ENCODE results near the gene NEK7. TPM values are rescaled to one million over a fixed set of nuclear protein-coding genes. Genes with fewer than 3 reads are reported as not detected.

Gene NEK7
- total RNA-seq, 3 donors from 2014 or later: 82.3 to 187 (median 105) TPM

GRCh38 chr1:198359024-198359653 lies 202.3 kb downstream of the NEK7 start:
- H3K27ac ChIP-seq: no peak overlapping the region
- TF ChIP-seq POLR2AphosphoS5 (IDR thresholded peaks at IDR 0.05): no peak
- peak in 1 of 3 donors; percentile 26 for TF ChIP-seq CTCF (IDR thresholded peaks at IDR 0.05)
- H3K4me3 ChIP-seq: no peak overlapping the region
- no peaks in the 10 kb centered on the region for H3K36me3 ChIP-seq
- H3K27me3 ChIP-seq: no peaks in the 10 kb centered on the region
- intact Hi-C loops (cut with DNase I; ENCODE audit: low total_unique reads): no loop called here
- DNase-seq (ENCODE audit: low spot score in 2 of 2): no peak
- no peaks in the 10 kb centered on the region for H3K9me3 ChIP-seq
- no peaks in the 10 kb centered on the region for H3K4me1 ChIP-seq

- Histone ChIP-seq H3K27me3 (no peaks in the 10 kb centered on the region), H3K27ac (no peak overlapping the region), H3K36me3 (no peaks in the 10 kb centered on the region), H3K4me3 (no peak overlapping the region), H3K4me1 (no peaks in the 10 kb centered on the region), H3K9me3 (no peaks in the 10 kb centered on the region)
- no peak for DNase-seq (ENCODE audit: low spot score in 2 of 2)
- intact Hi-C loops (cut with DNase I; ENCODE audit: low total_unique reads): no loop called here
- TF ChIP-seq POLR2AphosphoS5 (IDR thresholded peaks at IDR 0.05): no peak
- no peak for TF ChIP-seq CTCF (IDR thresholded peaks at IDR 0.05)
- TF ChIP-seq POLR2A (IDR thresholded peaks at IDR 0.05): no peak
These were observed 203.5 kb downstream of the NEK7 start for GRCh38 chr1:198360208-198360729.

GRCh38 chr1:198361237-198361767 lies 204.5 kb downstream of the NEK7 start:
- H3K4me1 ChIP-seq: no peaks in the 10 kb centered on the region
- no peak for TF ChIP-seq POLR2AphosphoS5 (IDR thresholded peaks at IDR 0.05)
- TF ChIP-seq CTCF (IDR thresholded peaks at IDR 0.05): no peak
- TF ChIP-seq POLR2A (IDR thresholded peaks at IDR 0.05): no peak
- H3K27me3 ChIP-seq: no peaks in the 10 kb centered on the region
- no peak overlapping the region for H3K4me3 ChIP-seq
- H3K9me3 ChIP-seq: no peaks in the 10 kb centered on the region
- DNase-seq (ENCODE audit: low spot score in 2 of 2): no peak
- intact Hi-C loops (cut with DNase I; ENCODE audit: low total_unique reads): no loop called here
- H3K27ac ChIP-seq: no peak overlapping the region
- no peaks in the 10 kb centered on the region for H3K36me3 ChIP-seq

GRCh38 chr1:198363625-198364151 lies 206.9 kb downstream of the NEK7 start:
- Histone ChIP-seq H3K4me1 (no peaks in the 10 kb centered on the region), H3K27me3 (no peaks in the 10 kb centered on the region), H3K9me3 (no peaks in the 10 kb centered on the region), H3K4me3 (no peak overlapping the region), H3K27ac (no peak overlapping the region), H3K36me3 (no peaks in the 10 kb centered on the region)
- TF ChIP-seq CTCF (IDR thresholded peaks at IDR 0.05): no peak
- no peak for TF ChIP-seq POLR2AphosphoS5 (IDR thresholded peaks at IDR 0.05)
- no peak for TF ChIP-seq POLR2A (IDR thresholded peaks at IDR 0.05)
- intact Hi-C loops (cut with DNase I; ENCODE audit: low total_unique reads): no loop called here
- no peak for DNase-seq (ENCODE audit: low spot score in 2 of 2)

GRCh38 chr1:198364471-198364870 lies 207.7 kb downstream of the NEK7 start:
- Histone ChIP-seq H3K27ac (no peak overlapping the region), H3K4me1 (no peaks in the 10 kb centered on the region), H3K36me3 (no peaks in the 10 kb centered on the region), H3K27me3 (no peaks in the 10 kb centered on the region), H3K9me3 (no peaks in the 10 kb centered on the region), H3K4me3 (no peak overlapping the region)
- TF ChIP-seq CTCF (IDR thresholded peaks at IDR 0.05): no peak
- no peak for DNase-seq (ENCODE audit: low spot score in 2 of 2)
- intact Hi-C loops (cut with DNase I; ENCODE audit: low total_unique reads): no loop called here
